Lower leg skin (tissue), 3 donors: ENCODE measurements around the gene ZNF524.

ENCODE experiments used
- CTCF ChIP-seq, 3 donors: fragments of 450-650 bp; IDR thresholded peaks; one replicate each; pipeline ENCODE4 v1.5.1; 2016; ENCODE audit warnings: antibody characterized with exemption in 3 of 3, mild to moderate bottlenecking in 3 of 3, moderate library complexity in 2 of 3
- POLR2A ChIP-seq, 2 donors: fragments of 450-650 bp; IDR thresholded peaks; one replicate each; pipeline ENCODE4 v1.6.1; 2016 to 2017; ENCODE audit warnings: antibody characterized with exemption in 2 of 2, mild to moderate bottlenecking in 1 of 2, moderate library complexity in 1 of 2

- no peak for TF ChIP-seq CTCF (IDR thresholded peaks at IDR 0.05)
- no peak for TF ChIP-seq POLR2A (IDR thresholded peaks at IDR 0.05)
Observed at GRCh38 chr19:55602104-55603001, 2.3 kb downstream of the ZNF524 start.
